Mononuclear cell (primary cell): Measurements from ENCODE around the gene POLL. TPM values are rescaled to one million over a fixed set of nuclear protein-coding genes. Genes with fewer than 3 reads are reported as not detected.

ENCODE experiments used
- total RNA-seq: library from RNA; depleted of rRNA; stranded (reverse); fragments of >200 nt; gene quantifications from one replicate; pipeline ENCODE4 v1.2.3, GENCODE V29; 2012

Gene POLL
- total RNA-seq, 1 donor = 10.3 TPM

Other genes with a start within 250 kb of the POLL start
- gene BTRC, start 234.1 kb downstream of the POLL start, total RNA-seq = 3.3 TPM
- gene DPCD, start 64 bp upstream of the POLL start, total RNA-seq = 3.8 TPM
- 78.9 TPM for gene FBXW4, start 106.9 kb upstream of the POLL start, total RNA-seq
- not detected for gene FGF8, start 187.9 kb upstream of the POLL start, total RNA-seq
- 28.5 TPM for gene NPM3, start 195.2 kb upstream of the POLL start, total RNA-seq
- 346 TPM for gene OGA, start 230.2 kb upstream of the POLL start, total RNA-seq